GM12878 (cell line): ENCODE data around the gene HSPB1. TPM values are rescaled to one million over a fixed set of nuclear protein-coding genes. Genes with fewer than 3 reads are reported as not detected.

Experiments used
- ATAC-seq: fragments of 200-7000 bp; cut with Tn5 transposase; 3 replicates; pipeline ENCODE4 v1.9.1; 2020; ENCODE audit warnings: mild to moderate bottlenecking, moderate library complexity
- BruUV-seq: library from RNA; stranded (reverse); fragments of 400-500 nt; replicated peaks from 2 replicates; lab custom pipeline; 2021; lab: Mats Ljungman, UMichigan
- CTCF ChIA-PET: fragments of 300-600 bp; sonication (Branson Sonifier 250); formaldehyde crosslinking; extraction: SDS; loops from one replicate; lab custom pipeline; 2021; ENCODE audit warnings: inconsistent platforms; lab: Yijun Ruan, JAX
- POLR2A ChIA-PET: fragments of 350-600 bp; formaldehyde crosslinking; extraction: SDS; loops from one replicate; lab custom pipeline; 2021; ENCODE audit warnings: inconsistent platforms; lab: Charles Lee
- RAD21 ChIA-PET: fragments of 300-600 bp; sonication (Branson Sonifier 250); formaldehyde crosslinking; loops from one replicate; lab custom pipeline; 2023; ENCODE audit warnings: antibody characterized with exemption; ENCODE audit not compliant: unreplicated experiment; lab: Charles Lee
- SMC1A ChIA-PET: fragments of 300-600 bp; sonication (Branson Sonifier 250); formaldehyde crosslinking; loops from one replicate; lab custom pipeline; 2023; ENCODE audit not compliant: unreplicated experiment, uncharacterized antibody; lab: Charles Lee
- DNase-seq: peaks from one replicate; pipeline ENCODE4 v3.0.0-alpha.2; 2011; ENCODE audit warnings: low read depth, low spot score
- FAIRE-seq: peaks from 3 replicates; lab custom pipeline; 2011; peaks lifted over from hg19 to GRCh38; lab: Jason Lieb, UNC
- H2AFZ ChIP-seq: 2 replicates; pipeline ENCODE4 v1.6.0; 2011; ENCODE audit warnings: low read depth, low read length, control low read depth; ENCODE audit not compliant: control insufficient read depth
- H3K27ac ChIP-seq: 2 replicates; pipeline ENCODE4 v1.5.1; 2011; ENCODE audit warnings: control low read depth; ENCODE audit not compliant: control insufficient read depth, insufficient read depth
- H3K27me3 ChIP-seq, 2 experiments: replicated peaks in 1 of 2; 2 replicates each; pipeline versions ENCODE4 v1.6.0 to v1.6.1; 2011; ENCODE audit warnings: low read length in 1 of 2; ENCODE audit not compliant: control insufficient read depth in 2 of 2, insufficient read depth in 2 of 2
- H3K36me3 ChIP-seq, 2 experiments: 2 replicates each; pipeline ENCODE4 v1.5.1; 2011; ENCODE audit warnings: low read length in 1 of 2; ENCODE audit not compliant: control insufficient read depth in 2 of 2, insufficient read depth in 2 of 2
- H3K4me1 ChIP-seq: 2 replicates; pipeline ENCODE4 v1.6.1; 2011; ENCODE audit warnings: mild to moderate bottlenecking, low read length, moderate library complexity, mixed read lengths; ENCODE audit not compliant: control insufficient read depth, insufficient read depth
- H3K4me2 ChIP-seq: 2 replicates; pipeline ENCODE4 v1.6.0; 2011; ENCODE audit warnings: control low read depth; ENCODE audit not compliant: control insufficient read depth, insufficient read depth
- H3K4me3 ChIP-seq: fragments of 200-600 bp; sonication (generic); 2 replicates; pipeline ENCODE4 v1.5.1; 2016
- H3K79me2 ChIP-seq: 2 replicates; pipeline ENCODE4 v1.6.0; 2011; ENCODE audit warnings: low read length; ENCODE audit not compliant: control insufficient read depth, insufficient read depth
- H3K9ac ChIP-seq: 2 replicates; pipeline ENCODE4 v1.8.0; 2011; ENCODE audit warnings: low read length, control low read depth, mixed read lengths; ENCODE audit not compliant: control insufficient read depth, insufficient read depth
- H3K9me3 ChIP-seq: replicated peaks from 3 replicates; pipeline ENCODE4 v1.5.1; 2011; ENCODE audit warnings: mild to moderate bottlenecking, low read length; ENCODE audit not compliant: control insufficient read depth, insufficient read depth
- H4K20me1 ChIP-seq: 2 replicates; pipeline ENCODE4 v1.6.0; 2011; ENCODE audit not compliant: control insufficient read depth, insufficient read depth
- MXI1 ChIP-seq: fragments of 150-350 bp; IDR thresholded peaks from 2 replicates; pipeline ENCODE4 v1.6.1; 2011; ENCODE audit warnings: low read depth, mild to moderate bottlenecking, inconsistent platforms, low read length, improper control_type of control experiment
- RELB ChIP-seq: fragments of 450-650 bp; IDR thresholded peaks from 2 replicates; pipeline ENCODE4 v1.6.1; 2017; ENCODE audit warnings: low read depth, mild to moderate bottlenecking, moderate library complexity
- SRF ChIP-seq, 2 experiments: IDR thresholded peaks; 2 replicates each; pipeline ENCODE4 v1.6.1; 2011; ENCODE audit warnings: low read depth in 2 of 2, low read length in 2 of 2, mild to moderate bottlenecking in 1 of 2, moderate library complexity in 1 of 2
- WGBS: methylation state at CpG from one replicate; pipeline ENCODE4 v1.1.6; 2016; ENCODE audit warnings: low lambda C conversion rate; ENCODE audit not compliant: insufficient replicate concordance, insufficient coverage; ENCODE audit errors: missing lambda C conversion rate; 5-methylcytosine and 5-hydroxymethylcytosine counted together
- in situ Hi-C: fragments of 300-500 bp; cut with MboI; formaldehyde crosslinking; loops from 9 replicates; pipeline ENCODE4 v1.14.3; 2018; ENCODE audit warnings: mixed read lengths
- intact Hi-C: fragments of 100-400 bp; cut with micrococcal nuclease; formaldehyde crosslinking; loops from one replicate; pipeline ENCODE4 v1.14.2; 2022; ENCODE audit not compliant: unreplicated experiment
- polyA plus RNA-seq, 11 experiments: library from polyadenylated mRNA; depleted of rRNA in 4 of 11; unstranded in 6 of 11; stranded (reverse) in 5 of 11; fragments of >200 nt; fragmentation: Nextera tagmentation in 4 of 11; fragmentation: Illumina TruSeq in 1 of 11; extraction: Ambion mirVana in 4 of 11; extraction: Trizol in 1 of 11; gene quantifications; 1 replicate in 1 of 11; 2 replicates in 10 of 11; pipeline versions ENCODE4 v1.2.1 to v1.2.3, GENCODE V29; 2011 to 2016; ENCODE audit warnings: inconsistent platforms in 2 of 11, missing spikeins in 2 of 11, low read depth in 1 of 11
- total RNA-seq, 4 experiments: library from RNA; depleted of rRNA in 3 of 4; stranded (reverse); fragments of >200 nt in 3 of 4; fragmentation: Illumina TruSeq in 1 of 4; extraction: Trizol in 1 of 4; gene quantifications; 2 replicates each; pipeline versions ENCODE4 v1.2.1 to v1.2.3, GENCODE V29; 2013 to 2021
- TF ChIP-seq, protein P1 (sequence below): fragments of 450-650 bp; conservative IDR thresholded peaks from 2 replicates; pipeline ENCODE4 v1.6.1; 2017; ENCODE audit warnings: mild to moderate bottlenecking, moderate library complexity

The HSPB1 gene
- total and polyA plus RNA-seq, 10 of the 15 experiments (the other 5 are each of a cell fraction or from before 2014, with no cell fraction given): 13.7 to 297 (median 62.0) TPM

GRCh38 chr7:76315364-76315763 is 12.9 kb downstream of the HSPB1 start (continued):
- TF ChIP-seq SRF (IDR thresholded peaks at IDR 0.05; ENCODE audit: low read depth in 2 of 2, low read length in 2 of 2): no peak
- TF ChIP-seq, all 136 proteins: peak for 4

- Histone ChIP-seq H3K27ac (peak overlapping the region; percentile 91), H3K9me3 (no peaks in the 10 kb centered on the region), H3K4me2 (peak overlapping the region; percentile 75), H3K9ac (peak overlapping the region; percentile 88), H3K4me1 (peaks cover 14% of the 10 kb centered on the region), H4K20me1 (peaks cover 2% of the 10 kb centered on the region; the same call in 1 of the 2 replicates), H3K27me3 (no peaks in the 10 kb centered on the region), H2AFZ (peak overlapping the region; percentile 81), H3K4me3 (peak overlapping the region; percentile 62), H3K36me3 (no peaks in the 10 kb centered on the region), H3K79me2 (peaks cover 5% of the 10 kb centered on the region)
- TF ChIP-seq MXI1 (no peak), RELB (no peak)
- TF ChIP-seq, protein P1, sequence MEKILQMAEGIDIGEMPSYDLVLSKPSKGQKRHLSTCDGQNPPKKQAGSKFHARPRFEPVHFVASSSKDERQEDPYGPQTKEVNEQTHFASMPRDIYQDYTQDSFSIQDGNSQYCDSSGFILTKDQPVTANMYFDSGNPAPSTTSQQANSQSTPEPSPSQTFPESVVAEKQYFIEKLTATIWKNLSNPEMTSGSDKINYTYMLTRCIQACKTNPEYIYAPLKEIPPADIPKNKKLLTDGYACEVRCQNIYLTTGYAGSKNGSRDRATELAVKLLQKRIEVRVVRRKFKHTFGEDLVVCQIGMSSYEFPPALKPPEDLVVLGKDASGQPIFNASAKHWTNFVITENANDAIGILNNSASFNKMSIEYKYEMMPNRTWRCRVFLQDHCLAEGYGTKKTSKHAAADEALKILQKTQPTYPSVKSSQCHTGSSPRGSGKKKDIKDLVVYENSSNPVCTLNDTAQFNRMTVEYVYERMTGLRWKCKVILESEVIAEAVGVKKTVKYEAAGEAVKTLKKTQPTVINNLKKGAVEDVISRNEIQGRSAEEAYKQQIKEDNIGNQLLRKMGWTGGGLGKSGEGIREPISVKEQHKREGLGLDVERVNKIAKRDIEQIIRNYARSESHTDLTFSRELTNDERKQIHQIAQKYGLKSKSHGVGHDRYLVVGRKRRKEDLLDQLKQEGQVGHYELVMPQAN: 0 out of 2 replicates have a peak, but pooled peaks have one; percentile 15
- WGBS: 44% methylated on average over 13 of the region's 14 CpGs
- POLR2A ChIA-PET: interaction anchor here (0.5 to 5.4 kb wide), 8 partner anchors 13 to 69 kb away, joined by 3 to 67 read pairs (median 8); partner anchors contain the start of genes HSPB1 and YWHAG
- ATAC-seq: no peak
- intact Hi-C loops: no loop called here
- BruUV-seq: no TSS peak
- RAD21 ChIA-PET: interaction anchor here (0.7 to 9.3 kb wide), 6 partner anchors 14 to 140 kb away, joined by 3 to 86 read pairs (median 4); partner anchors contain the start of genes HSPB1 and YWHAG
- SMC1A ChIA-PET: interaction anchor here (0.6 to 4.9 kb wide), 9 partner anchors 8 to 138 kb away, joined by 3 to 29 read pairs (median 5); partner anchors contain the start of gene YWHAG
- CTCF ChIA-PET: interaction anchor here (0.6 to 11.0 kb wide), 9 partner anchors 11 to 139 kb away, joined by 3 to 229 read pairs (median 3); partner anchors contain the start of gene YWHAG
- FAIRE-seq: no peak
- in situ Hi-C loops: no loop called here
- no peak for DNase-seq
These were observed 14.7 kb downstream of the HSPB1 start for GRCh38 chr7:76316984-76317781.
